GM15510 (cell line): ENCODE measurements around the gene GPR119.

Source experiments
- POLR2A ChIP-seq: IDR thresholded peaks from 3 replicates; pipeline ENCODE4 v1.6.1; 2011; ENCODE audit warnings: borderline replicate concordance; ENCODE audit not compliant: insufficient read length; ENCODE audit errors: extremely low read depth

Gene GPR119

DNA sequence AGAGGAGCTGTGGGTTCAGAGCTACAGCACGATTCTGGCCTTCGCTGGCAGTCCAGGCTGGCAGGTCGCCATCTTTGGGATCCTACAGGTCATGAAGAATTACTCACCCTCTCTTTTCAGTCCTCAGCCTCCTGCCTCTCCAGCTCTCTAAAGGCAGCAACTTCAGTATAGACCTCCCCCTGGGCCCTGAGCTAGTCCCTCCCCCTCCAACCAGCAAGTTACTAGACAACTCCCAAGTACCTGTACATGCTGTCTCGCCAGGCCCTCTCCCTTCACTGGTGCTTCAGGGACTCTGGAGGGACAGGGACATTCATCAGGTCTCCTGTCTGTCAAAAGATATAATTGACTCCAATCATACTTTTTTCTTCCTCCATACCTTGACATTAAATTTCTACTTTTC is at the start of gene GPR119:
TSS of gene GPR119 (minus strand) at position 155 of the 400 bp plus-strand sequence. CDS start 227 bp downstream, outside the sequence.
- TF ChIP-seq POLR2A, result no peak

- TF ChIP-seq POLR2A, result no peak
Measured at GRCh38 chrX:130426531-130426930, 41.1 kb upstream of the GPR119 start.

GRCh38 chrX:130419263-130419662 is 33.8 kb upstream of the GPR119 start:
- TF ChIP-seq POLR2A, result no peak

DNA sequence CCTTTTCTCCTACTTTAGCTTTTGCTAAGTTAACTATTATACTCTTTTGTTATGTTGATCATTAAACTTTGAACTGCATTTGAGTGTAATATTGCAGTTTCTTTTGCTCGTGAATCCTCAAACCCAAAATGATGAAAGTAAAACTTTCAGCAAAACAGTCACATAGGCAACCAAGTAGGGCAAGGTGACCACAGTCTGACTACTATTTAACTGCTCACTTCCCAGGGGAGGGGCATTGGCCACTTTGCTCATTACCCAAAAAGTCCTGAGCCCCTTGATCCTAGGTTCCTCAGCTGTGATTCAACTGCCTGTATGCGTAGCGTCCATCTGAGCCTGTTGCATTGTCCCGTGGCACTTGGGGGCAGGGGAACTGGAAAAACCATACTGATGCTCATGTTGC is 33.3 kb upstream of the GPR119 start:
- TF ChIP-seq POLR2A, result no peak

DNA sequence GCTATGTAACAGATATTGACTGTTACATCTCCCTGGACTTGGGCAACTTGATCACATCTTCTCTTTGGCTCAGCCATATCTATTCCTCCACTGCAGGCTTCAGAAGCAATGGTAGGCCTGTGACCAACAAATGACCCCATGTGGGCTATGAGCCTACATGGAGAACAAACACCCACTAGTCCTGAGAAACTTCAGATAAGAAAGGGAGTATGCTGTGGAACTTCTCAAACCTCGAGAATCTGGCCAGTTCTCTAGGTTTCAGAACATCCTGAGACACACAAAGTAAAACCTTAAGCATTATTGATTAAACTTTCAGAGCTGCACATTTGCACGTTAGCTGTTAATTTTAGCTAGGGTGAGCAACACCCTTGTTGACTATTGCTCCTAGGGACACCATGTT is 32.6 kb upstream of the GPR119 start:
- no peak for TF ChIP-seq POLR2A

- no peak for TF ChIP-seq POLR2A
Measured at GRCh38 chrX:130416785-130417184, 31.3 kb upstream of the GPR119 start.

DNA sequence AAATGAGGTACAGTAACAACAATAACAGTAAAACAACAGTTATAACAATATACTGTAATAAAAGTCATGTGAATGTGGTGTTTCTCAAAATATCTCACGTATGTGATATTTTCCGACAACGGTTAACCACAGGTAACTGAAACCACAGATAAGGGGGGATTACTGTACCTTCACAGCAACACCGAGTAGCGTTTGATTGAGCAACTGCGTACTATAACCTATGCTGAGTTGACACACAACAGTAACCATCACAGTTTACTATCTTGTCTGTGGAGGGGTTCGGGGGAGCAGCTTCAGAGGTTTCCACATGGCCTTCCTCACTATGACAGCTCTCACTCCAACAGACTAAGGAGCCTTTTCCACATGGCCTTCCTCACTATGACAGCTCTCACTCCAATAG is 29.7 kb upstream of the GPR119 start:
- TF ChIP-seq POLR2A, result no peak

GRCh38 chrX:130414800-130415199 is 29.3 kb upstream of the GPR119 start:
- no peak for TF ChIP-seq POLR2A

GRCh38 chrX:130413415-130413814 is 27.9 kb upstream of the GPR119 start:
- TF ChIP-seq POLR2A, result no peak

GRCh38 chrX:130402208-130402684 is 16.8 kb upstream of the GPR119 start:
- no peak for TF ChIP-seq POLR2A

DNA sequence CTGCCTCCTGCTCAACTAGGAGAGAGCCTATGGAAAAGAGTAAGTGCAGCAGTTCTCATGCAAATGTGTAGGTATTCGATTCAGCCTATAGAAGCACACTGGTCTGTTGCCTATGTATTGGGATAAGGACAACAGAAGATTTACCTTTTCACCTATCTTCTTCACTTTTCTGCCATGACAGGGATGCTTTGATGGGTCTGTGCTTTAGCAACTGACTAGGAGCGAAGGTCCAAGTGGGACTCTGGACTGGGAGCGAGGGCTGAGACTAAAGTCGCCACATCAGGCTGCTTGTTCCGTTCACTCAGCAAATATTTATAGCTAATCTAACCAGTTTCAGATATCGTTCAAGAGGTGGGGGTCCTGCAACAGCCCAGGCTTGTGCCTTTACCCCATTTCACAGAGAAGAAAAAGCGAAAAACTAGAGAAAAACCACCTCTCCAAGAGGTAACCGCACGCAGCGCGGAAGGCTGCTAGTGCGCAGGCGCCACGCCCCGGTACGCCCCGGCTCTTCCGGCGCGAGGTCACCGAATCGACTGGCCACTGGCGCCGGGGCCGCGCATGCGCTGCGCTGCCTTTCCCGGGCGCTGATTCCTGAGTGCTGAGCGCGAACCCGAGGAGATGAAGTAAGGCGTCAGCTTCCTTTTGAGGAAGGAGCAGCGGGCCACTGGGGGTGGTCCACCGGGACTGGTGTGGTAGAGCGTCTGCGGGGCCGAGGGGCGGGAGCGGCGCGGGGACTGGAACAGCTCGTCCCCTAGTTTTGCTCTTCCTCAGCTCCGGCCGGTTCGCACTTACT is 16.1 kb upstream of the GPR119 start, which contains the start of gene RBMX2:
TSS of gene RBMX2 (plus strand) at position 573 of the 793 bp plus-strand sequence. CDS start at position 619, 46 bp downstream.
- TF ChIP-seq POLR2A, result peak; percentile 68

DNA sequence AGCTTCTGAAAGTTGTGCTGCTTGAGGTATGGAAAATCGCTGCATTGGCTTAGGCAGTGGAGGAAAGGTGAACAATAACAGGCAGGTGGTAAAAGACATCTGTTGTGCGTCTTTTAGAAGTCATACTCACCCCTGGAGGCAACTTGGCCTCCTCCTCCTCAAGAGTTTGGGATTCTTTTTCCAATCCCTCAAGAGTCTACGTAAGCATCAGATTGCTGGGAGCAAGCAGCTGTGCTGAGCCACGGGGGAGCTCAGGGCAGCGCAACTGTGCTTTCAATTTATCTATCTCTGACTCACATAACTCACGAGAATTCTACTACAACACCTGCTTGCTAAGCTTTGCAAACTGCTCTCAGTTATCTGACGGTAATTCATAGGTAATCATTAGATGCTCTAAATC is 9.9 kb upstream of the GPR119 start:
- no peak for TF ChIP-seq POLR2A

DNA sequence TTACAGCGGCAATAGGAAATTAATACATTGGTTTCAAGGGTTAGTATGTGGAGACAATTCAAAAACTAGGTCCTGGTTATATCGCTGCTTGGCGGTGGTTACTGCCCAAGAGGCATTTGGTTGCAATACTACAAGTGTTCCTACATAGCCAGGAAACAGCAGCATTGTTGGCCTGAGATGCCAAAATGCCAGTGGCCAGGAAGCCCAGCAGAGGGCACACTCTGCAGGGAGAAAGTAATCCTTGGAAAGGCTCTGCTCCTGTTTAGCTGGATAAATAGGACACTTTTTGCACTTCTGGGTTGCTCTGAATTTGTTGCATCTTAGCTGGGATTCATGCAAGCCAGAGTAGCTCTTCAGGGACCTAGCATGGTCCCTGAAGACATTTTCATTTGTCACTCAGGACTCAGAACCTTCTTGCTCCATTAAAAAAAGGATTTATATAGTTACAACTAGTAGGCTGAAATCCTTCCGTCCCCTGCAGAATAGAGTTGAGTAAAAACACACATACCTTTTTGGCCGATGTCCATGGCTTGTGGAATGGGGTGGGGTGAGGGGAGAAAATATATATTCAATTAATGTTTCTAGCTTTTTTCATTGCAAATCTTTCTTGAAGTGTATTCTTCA is 8.1 kb upstream of the GPR119 start:
- no peak for TF ChIP-seq POLR2A

- no peak for TF ChIP-seq POLR2A
Measured at GRCh38 chrX:130386408-130386808, 934 bp upstream of the GPR119 start.

GRCh38 chrX:130378024-130378669 is 7.3 kb downstream of the GPR119 start:
- TF ChIP-seq POLR2A, result no peak
